Adrenal gland (tissue), 5 donors: ENCODE data around the gene RASGEF1C.

Experiments used
- POLR2A ChIP-seq, 2 donors: fragments of 450-650 bp; IDR thresholded peaks; one replicate each; pipeline ENCODE4 v1.6.1; 2017; ENCODE audit warnings: antibody characterized with exemption in 2 of 2, mild to moderate bottlenecking in 2 of 2, moderate library complexity in 1 of 2
- TF ChIP-seq, protein P1 (sequence below), 6 experiments: fragments of 450-650 bp in 4 of 6; fragments of 200-600 bp in 2 of 6; sonication (generic) in 1 of 6; IDR thresholded peaks; 1 replicate in 5 of 6; 2 replicates in 1 of 6; pipeline versions ENCODE4 v1.5.1 to v1.8.0; 2016 to 2021; ENCODE audit warnings: antibody characterized with exemption in 6 of 6, mild to moderate bottlenecking in 2 of 6, moderate library complexity in 1 of 6
- donor health status: DM: no; HTN: no; CAD: no.

DNA sequence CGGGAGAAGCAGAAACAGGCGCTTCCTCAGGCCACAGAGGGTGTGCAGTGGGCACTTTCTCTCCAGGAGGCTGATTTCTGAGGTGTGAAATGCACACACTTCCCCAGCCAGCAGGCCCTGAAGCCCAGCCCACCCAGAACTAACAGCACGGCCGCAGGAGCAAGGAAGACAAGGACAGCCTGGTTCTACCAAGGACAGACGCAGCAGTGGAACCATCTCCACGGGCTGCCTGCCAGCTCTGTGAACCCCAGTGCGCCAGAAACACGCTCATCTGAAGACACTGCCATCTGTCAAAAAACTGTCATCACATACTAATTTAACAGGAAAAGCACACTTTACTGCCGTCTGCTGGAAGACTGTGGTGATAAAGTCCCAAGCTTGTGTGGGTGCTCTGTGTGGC lies 42.1 kb upstream of the RASGEF1C start:
- TF ChIP-seq, protein P1, sequence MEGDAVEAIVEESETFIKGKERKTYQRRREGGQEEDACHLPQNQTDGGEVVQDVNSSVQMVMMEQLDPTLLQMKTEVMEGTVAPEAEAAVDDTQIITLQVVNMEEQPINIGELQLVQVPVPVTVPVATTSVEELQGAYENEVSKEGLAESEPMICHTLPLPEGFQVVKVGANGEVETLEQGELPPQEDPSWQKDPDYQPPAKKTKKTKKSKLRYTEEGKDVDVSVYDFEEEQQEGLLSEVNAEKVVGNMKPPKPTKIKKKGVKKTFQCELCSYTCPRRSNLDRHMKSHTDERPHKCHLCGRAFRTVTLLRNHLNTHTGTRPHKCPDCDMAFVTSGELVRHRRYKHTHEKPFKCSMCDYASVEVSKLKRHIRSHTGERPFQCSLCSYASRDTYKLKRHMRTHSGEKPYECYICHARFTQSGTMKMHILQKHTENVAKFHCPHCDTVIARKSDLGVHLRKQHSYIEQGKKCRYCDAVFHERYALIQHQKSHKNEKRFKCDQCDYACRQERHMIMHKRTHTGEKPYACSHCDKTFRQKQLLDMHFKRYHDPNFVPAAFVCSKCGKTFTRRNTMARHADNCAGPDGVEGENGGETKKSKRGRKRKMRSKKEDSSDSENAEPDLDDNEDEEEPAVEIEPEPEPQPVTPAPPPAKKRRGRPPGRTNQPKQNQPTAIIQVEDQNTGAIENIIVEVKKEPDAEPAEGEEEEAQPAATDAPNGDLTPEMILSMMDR (IDR thresholded peaks at IDR 0.05), result no peak
- no peak for TF ChIP-seq POLR2A (IDR thresholded peaks at IDR 0.05)
